DND-41 (cell line): ENCODE measurements around the gene TPRX2.
"Not testable (repeated sequence)": the region's sequence is repeated elsewhere in the genome, so short reads cannot be mapped to it uniquely, and the experiment has no call there.

Experiments used
- EZH2 ChIP-seq: IDR thresholded peaks from 3 replicates; pipeline ENCODE4 v1.6.1; 2012; ENCODE audit warnings: borderline replicate concordance, low read depth, mild to moderate bottlenecking, moderate library complexity, low read length, inconsistent platforms; ENCODE audit not compliant: severe bottlenecking
- TF ChIP-seq, protein P1 (sequence below): IDR thresholded peaks from 2 replicates; pipeline ENCODE4 v1.5.1; 2012; ENCODE audit warnings: borderline replicate concordance, low read length, moderate library complexity, mild to moderate bottlenecking; ENCODE audit not compliant: poor library complexity, severe bottlenecking; ENCODE audit errors: extremely low read depth

GRCh38 chr19:47859838-47860237 is 803 bp downstream of the TPRX2 start:
- TF ChIP-seq, protein P1, sequence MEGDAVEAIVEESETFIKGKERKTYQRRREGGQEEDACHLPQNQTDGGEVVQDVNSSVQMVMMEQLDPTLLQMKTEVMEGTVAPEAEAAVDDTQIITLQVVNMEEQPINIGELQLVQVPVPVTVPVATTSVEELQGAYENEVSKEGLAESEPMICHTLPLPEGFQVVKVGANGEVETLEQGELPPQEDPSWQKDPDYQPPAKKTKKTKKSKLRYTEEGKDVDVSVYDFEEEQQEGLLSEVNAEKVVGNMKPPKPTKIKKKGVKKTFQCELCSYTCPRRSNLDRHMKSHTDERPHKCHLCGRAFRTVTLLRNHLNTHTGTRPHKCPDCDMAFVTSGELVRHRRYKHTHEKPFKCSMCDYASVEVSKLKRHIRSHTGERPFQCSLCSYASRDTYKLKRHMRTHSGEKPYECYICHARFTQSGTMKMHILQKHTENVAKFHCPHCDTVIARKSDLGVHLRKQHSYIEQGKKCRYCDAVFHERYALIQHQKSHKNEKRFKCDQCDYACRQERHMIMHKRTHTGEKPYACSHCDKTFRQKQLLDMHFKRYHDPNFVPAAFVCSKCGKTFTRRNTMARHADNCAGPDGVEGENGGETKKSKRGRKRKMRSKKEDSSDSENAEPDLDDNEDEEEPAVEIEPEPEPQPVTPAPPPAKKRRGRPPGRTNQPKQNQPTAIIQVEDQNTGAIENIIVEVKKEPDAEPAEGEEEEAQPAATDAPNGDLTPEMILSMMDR, result not testable (repeated sequence)
- not testable (repeated sequence) for TF ChIP-seq EZH2
